HepG2 (cell line): ENCODE results near the gene ACER3. TPM values are rescaled to one million over a fixed set of nuclear protein-coding genes. Genes with fewer than 3 reads are reported as not detected.

Experiments used
- ATAC-seq: fragments of 200-7000 bp; cut with Tn5 transposase; 3 replicates; pipeline ENCODE4 v1.9.1; 2020; ENCODE audit warnings: mild to moderate bottlenecking, moderate library complexity
- BruUV-seq: library from RNA; stranded (reverse); fragments of 400-500 nt; replicated peaks from 2 replicates; lab custom pipeline; 2021; lab: Mats Ljungman, UMichigan
- CTCF ChIA-PET: fragments of 300-600 bp; formaldehyde crosslinking; extraction: SDS; loops from one replicate; lab custom pipeline; 2021; ENCODE audit warnings: low total read pairs, inconsistent platforms, low intra/inter-chr PET ratio; lab: Yijun Ruan, JAX
- POLR2A ChIA-PET: fragments of 350-600 bp; sonication (Branson Sonifier 250); formaldehyde crosslinking; loops from one replicate; lab custom pipeline; 2020; ENCODE audit warnings: antibody characterized with exemption, inconsistent platforms; lab: Yijun Ruan, JAX
- DNase-seq: peaks from one replicate; pipeline ENCODE4 v3.0.0-alpha.2; 2015; ENCODE audit warnings: low spot score
- FAIRE-seq: peaks from 3 replicates; lab custom pipeline; 2011; peaks lifted over from hg19 to GRCh38; lab: Jason Lieb, UNC
- H2AFZ ChIP-seq: one replicate; pipeline ENCODE4 v1.6.1; 2011; ENCODE audit warnings: low read length, inconsistent platforms
- H3K27ac ChIP-seq: fragments of 300-600 bp; 3 replicates; pipeline ENCODE4 v1.8.0; 2011; ENCODE audit warnings: mixed run types, mild to moderate bottlenecking, mixed read lengths, low read length, inconsistent platforms; ENCODE audit not compliant: insufficient read depth; ENCODE audit errors: extremely low read length
- H3K27me3 ChIP-seq, 2 experiments: fragments of 200-600 bp in 1 of 2; 2 replicates in 1 of 2; 3 replicates in 1 of 2; pipeline versions ENCODE4 v1.6.0 to v1.8.0; 2011; ENCODE audit warnings: low read length in 2 of 2, mild to moderate bottlenecking in 2 of 2, moderate library complexity in 2 of 2, inconsistent platforms in 1 of 2; ENCODE audit not compliant: insufficient read depth in 2 of 2, control insufficient read depth in 1 of 2
- H3K36me3 ChIP-seq, 2 experiments: fragments of 200-600 bp in 1 of 2; replicated peaks in 1 of 2; 2 replicates in 1 of 2; 3 replicates in 1 of 2; pipeline versions ENCODE4 v1.5.1 to v1.8.0; 2011; ENCODE audit warnings: low read length in 2 of 2, inconsistent platforms in 1 of 2; ENCODE audit not compliant: insufficient read depth in 2 of 2, control insufficient read depth in 1 of 2
- H3K4me1 ChIP-seq: 2 replicates; pipeline ENCODE4 v1.5.1; 2012; ENCODE audit warnings: low read length, inconsistent platforms; ENCODE audit not compliant: insufficient read depth
- H3K4me2 ChIP-seq: 2 replicates; pipeline ENCODE4 v1.6.0; 2011; ENCODE audit warnings: low read depth, low read length, inconsistent platforms
- H3K4me3 ChIP-seq, 3 experiments: fragments of 200-600 bp in 1 of 3; sonication (generic), shearing (Covaris generic) in 1 of 3; replicated peaks in 1 of 3; 2 replicates each; pipeline ENCODE4 v1.5.1; 2011 to 2016; ENCODE audit warnings: low read length in 3 of 3, inconsistent platforms in 2 of 3, low read depth in 2 of 3, mild to moderate bottlenecking in 2 of 3, control low read depth in 1 of 3, mixed read lengths in 1 of 3; ENCODE audit not compliant: insufficient read depth in 1 of 3
- H3K79me2 ChIP-seq: one replicate; pipeline ENCODE4 v1.6.1; 2011; ENCODE audit warnings: low read length, inconsistent platforms; ENCODE audit not compliant: insufficient read depth
- H3K9ac ChIP-seq: 2 replicates; pipeline ENCODE4 v1.6.0; 2011; ENCODE audit warnings: mild to moderate bottlenecking, low read depth, low read length, inconsistent platforms; ENCODE audit not compliant: insufficient read depth
- H3K9me3 ChIP-seq: 2 replicates; pipeline ENCODE4 v1.5.1; 2012; ENCODE audit warnings: mild to moderate bottlenecking, low read length
- H4K20me1 ChIP-seq: 2 replicates; pipeline ENCODE4 v1.6.0; 2011; ENCODE audit warnings: inconsistent platforms, mild to moderate bottlenecking, low read length, moderate library complexity; ENCODE audit not compliant: insufficient read depth
- AFF4 ChIP-seq: sonication (generic); formaldehyde crosslinking; IDR thresholded peaks from 2 replicates; pipeline ENCODE4 v1.4.0; 2020; ENCODE audit warnings: missing genetic modification reagents
- HCFC1 ChIP-seq: fragments of 150-350 bp; IDR thresholded peaks from 2 replicates; pipeline ENCODE4 v1.6.1; 2014; ENCODE audit warnings: low read depth, low read length
- HINFP ChIP-seq: sonication (generic); formaldehyde crosslinking; IDR thresholded peaks from 2 replicates; pipeline ENCODE4 v1.4.0; 2020; ENCODE audit warnings: low read depth, mild to moderate bottlenecking, missing genetic modification reagents
- HMGA1 ChIP-seq: sonication (generic); formaldehyde crosslinking; conservative IDR thresholded peaks from 2 replicates; pipeline ENCODE4 v1.4.0; 2020; ENCODE audit warnings: missing genetic modification reagents
- IRF9 ChIP-seq: sonication (generic); formaldehyde crosslinking; IDR thresholded peaks from 2 replicates; pipeline ENCODE4 v1.8.0; 2022; ENCODE audit warnings: missing genetic modification reagents, mild to moderate bottlenecking, borderline replicate concordance
- MEF2D ChIP-seq: sonication (generic); formaldehyde crosslinking; IDR thresholded peaks from 2 replicates; pipeline ENCODE4 v1.5.1; 2020; ENCODE audit warnings: mild to moderate bottlenecking, missing genetic modification reagents
- MXI1 ChIP-seq: IDR thresholded peaks from 3 replicates; pipeline ENCODE4 v1.6.1; 2012; ENCODE audit warnings: low read depth, low read length, inconsistent platforms, borderline replicate concordance
- PAXIP1 ChIP-seq: sonication (generic); formaldehyde crosslinking; conservative IDR thresholded peaks from 2 replicates; pipeline ENCODE4 v1.4.0; 2020; ENCODE audit warnings: mild to moderate bottlenecking, missing genetic modification reagents, moderate library complexity
- PREB ChIP-seq: sonication (generic); formaldehyde crosslinking; IDR thresholded peaks from 2 replicates; pipeline ENCODE4 v1.4.0; 2020; ENCODE audit warnings: missing genetic modification reagents
- SAP130 ChIP-seq: IDR thresholded peaks from 2 replicates; pipeline ENCODE4 v1.6.1; 2016; ENCODE audit warnings: low read depth
- ZKSCAN1 ChIP-seq: fragments of 150-350 bp; IDR thresholded peaks from 2 replicates; pipeline ENCODE4 v1.6.1; 2014; ENCODE audit warnings: low read length
- ZNF790 ChIP-seq: sonication (generic); formaldehyde crosslinking; IDR thresholded peaks from 2 replicates; pipeline ENCODE4 v1.8.0; 2022; ENCODE audit warnings: missing genetic modification reagents, mild to moderate bottlenecking, borderline replicate concordance
- WGBS: methylation state at CpG from one replicate; pipeline ENCODE4 v1.1.6; 2017; ENCODE audit warnings: low lambda C conversion rate; 5-methylcytosine and 5-hydroxymethylcytosine counted together
- in situ Hi-C: cut with HindIII; loops from 2 replicates; pipeline ENCODE4 v1.10.0; 2017; ENCODE audit warnings: low pct_unique_long_range_greater_than_20kb; ENCODE audit not compliant: extremely low pct_ligation_motif_present
- intact Hi-C: fragments of 100-400 bp; cut with micrococcal nuclease; formaldehyde crosslinking; loops from one replicate; pipeline ENCODE4 v1.10.0; 2022; ENCODE audit not compliant: unreplicated experiment
- polyA plus RNA-seq, 8 experiments: library from polyadenylated mRNA; depleted of rRNA in 3 of 8; stranded (reverse) in 7 of 8; unstranded in 1 of 8; fragments of >200 nt; fragmentation: Illumina TruSeq in 4 of 8; extraction: Trizol in 4 of 8; gene quantifications; 2 replicates each; pipeline versions ENCODE4 v1.2.1 to v1.2.3, GENCODE V29; 2011 to 2016; ENCODE audit warnings: low read depth in 4 of 8, missing spikeins in 1 of 8, mixed read lengths in 1 of 8; ENCODE audit not compliant: insufficient read depth in 1 of 8
- total RNA-seq, 5 experiments: library from RNA; depleted of rRNA; stranded (reverse); fragments of >200 nt; fragmentation: Illumina TruSeq; extraction: Trizol; gene quantifications; 2 replicates each; pipeline ENCODE4 v1.2.3, GENCODE V29; 2016; ENCODE audit warnings: low read depth in 1 of 5

ACER3 gene
- total and polyA plus RNA-seq, 2 of the 13 experiments (the other 11 are each of a cell fraction or from before 2014, with no cell fraction given) = 6.0 to 9.8 TPM

GRCh38 chr11:77040401-77040777 is 179.7 kb downstream of the ACER3 start:
- DNase-seq (no peak), FAIRE-seq (no peak), ATAC-seq (no peak)
- Histone ChIP-seq H3K79me2 (no peaks in the 10 kb centered on the region), H3K4me1 (peaks cover 35% of the 10 kb centered on the region), H3K9ac (no peak overlapping the region), H3K36me3 (no peaks in the 10 kb centered on the region), H3K27ac (no peak overlapping the region), H3K4me3 (no peak overlapping the region; a peak in 1 of 6 replicates), H3K9me3 (no peaks in the 10 kb centered on the region), H2AFZ (no peak overlapping the region), H3K4me2 (no peak overlapping the region), H4K20me1 (no peaks in the 10 kb centered on the region), H3K27me3 (peaks cover 6 to 68% of the 10 kb centered on the region in 2 experiments)
- CTCF ChIA-PET = no interaction called here
- intact Hi-C loops = loop anchor here (10.0 kb wide), 1 partner anchor 316 kb away; no protein-coding TSS in a partner anchor
- BruUV-seq = no TSS peak
- in situ Hi-C loops = loop anchor here (5.0 to 25.0 kb wide), 2 partner anchors 128 to 308 kb away; no protein-coding TSS in a partner anchor
- POLR2A ChIA-PET = no interaction called here
- 91% methylated on average over 28 of the region's 37 CpGs for WGBS
- TF ChIP-seq PREB (CRISPR knock-in tag) = no peak
- TF ChIP-seq IRF9 (CRISPR knock-in tag) = no peak
- no peak for TF ChIP-seq ZNF790 (CRISPR knock-in tag)
- TF ChIP-seq MXI1 = no peak
- no peak for TF ChIP-seq MEF2D (CRISPR knock-in tag)
- TF ChIP-seq SAP130 (CRISPR knock-in tag) = no peak
- TF ChIP-seq ZKSCAN1 = no peak
- no peak for TF ChIP-seq HINFP (CRISPR knock-in tag)
- TF ChIP-seq AFF4 = no peak
- no peak for TF ChIP-seq HCFC1
- no peak for TF ChIP-seq PAXIP1 (CRISPR knock-in tag)
- no peak for TF ChIP-seq HMGA1 (CRISPR knock-in tag)
